Caco-2 (cell line): ENCODE data around the gene MAST4. TPM values are rescaled to one million over a fixed set of nuclear protein-coding genes. Genes with fewer than 3 reads are reported as not detected.

Experiments used
- Bru-seq: library from RNA; stranded (reverse); fragments of 400-500 nt; gene quantifications from one replicate; lab custom pipeline; 2021; lab: Mats Ljungman, UMichigan
- BruChase-seq, 2 experiments: library from RNA; stranded (reverse); fragments of 400-500 nt; gene quantifications; one replicate each; lab custom pipeline; 2021; lab: Mats Ljungman, UMichigan
- BruUV-seq: library from RNA; stranded (reverse); fragments of 400-500 nt; replicated peaks from 2 replicates; lab custom pipeline; 2021; lab: Mats Ljungman, UMichigan
- CTCF ChIA-PET: fragments of 300-600 bp; sonication (Branson Sonifier 250); formaldehyde crosslinking; loops from one replicate; lab custom pipeline; 2022; ENCODE audit warnings: antibody characterized with exemption; lab: Charles Lee
- POLR2A ChIA-PET: fragments of 300-600 bp; sonication (Branson Sonifier 250); formaldehyde crosslinking; loops from one replicate; lab custom pipeline; 2022; ENCODE audit warnings: antibody characterized with exemption; lab: Charles Lee
- DNase-seq, 2 experiments: peaks; one replicate each; pipeline versions ENCODE4 v3.0.0 to v3.0.0-alpha.2; 2020 to 2022
- H3K27me3 ChIP-seq: replicated peaks from 2 replicates; pipeline ENCODE4 v1.6.0; 2011; ENCODE audit warnings: low read length; ENCODE audit not compliant: control insufficient read depth, insufficient read depth
- H3K36me3 ChIP-seq: 2 replicates; pipeline ENCODE4 v1.5.1; 2011; ENCODE audit warnings: low read length; ENCODE audit not compliant: control insufficient read depth, insufficient read depth
- H3K4me1 ChIP-seq: fragments of 250-450 bp; sonication (Bioruptor Pico); 2 replicates; pipeline ENCODE4 v1.5.1; 2020; ENCODE audit warnings: mild to moderate bottlenecking
- H3K4me3 ChIP-seq: 2 replicates; pipeline ENCODE4 v1.5.1; 2011; ENCODE audit warnings: low read depth, mild to moderate bottlenecking, control low read depth, low read length
- H3K9me3 ChIP-seq: fragments of 250-450 bp; sonication (Bioruptor Pico); 2 replicates; pipeline ENCODE4 v1.5.1; 2020; ENCODE audit warnings: mild to moderate bottlenecking, moderate library complexity
- H3K27ac Mint-ChIP-seq: one replicate; pipeline ENCODE4 v1.8.0; 2022; ENCODE audit warnings: mixed read lengths; ENCODE audit not compliant: unreplicated experiment
- H3K27me3 Mint-ChIP-seq: one replicate; pipeline ENCODE4 v1.8.0; 2022; ENCODE audit warnings: mixed read lengths; ENCODE audit not compliant: insufficient read depth, unreplicated experiment
- H3K36me3 Mint-ChIP-seq: one replicate; pipeline ENCODE4 v1.8.0; 2022; ENCODE audit warnings: mild to moderate bottlenecking, mixed read lengths; ENCODE audit not compliant: insufficient read depth, unreplicated experiment
- H3K4me1 Mint-ChIP-seq: one replicate; pipeline ENCODE4 v1.8.0; 2022; ENCODE audit warnings: low read depth, mixed read lengths; ENCODE audit not compliant: unreplicated experiment
- H3K4me3 Mint-ChIP-seq: one replicate; pipeline ENCODE4 v1.8.0; 2022; ENCODE audit warnings: mild to moderate bottlenecking, moderate library complexity, mixed read lengths; ENCODE audit not compliant: unreplicated experiment
- H3K9me3 Mint-ChIP-seq: one replicate; pipeline ENCODE4 v1.8.0; 2022; ENCODE audit warnings: mixed read lengths; ENCODE audit not compliant: unreplicated experiment
- intact Hi-C: fragments of 100-400 bp; cut with micrococcal nuclease; formaldehyde crosslinking; loops from one replicate; pipeline ENCODE4 v1.10.0; 2022; ENCODE audit not compliant: unreplicated experiment
- long read RNA-seq: library from polyadenylated mRNA; stranded (forward); transcript quantifications from one replicate; pipeline ENCODE4 v2.0.0, GENCODE V29; 2022
- total RNA-seq: library from RNA; stranded (reverse); gene quantifications from 2 replicates; pipeline ENCODE4 v1.2.3, GENCODE V29; 2022
- TF ChIP-seq, protein P1 (sequence below), 2 experiments: fragments of 200-600 bp in 1 of 2; IDR thresholded peaks; 1 replicate in 1 of 2; 2 replicates in 1 of 2; pipeline versions ENCODE4 v1.5.1 to v1.8.0; 2011 to 2022; ENCODE audit warnings: antibody characterized with exemption in 1 of 2, control low read depth in 1 of 2, inconsistent platforms in 1 of 2, low read depth in 1 of 2, low read length in 1 of 2, mild to moderate bottlenecking in 1 of 2, moderate library complexity in 1 of 2; ENCODE audit not compliant: insufficient read depth in 1 of 2, severe bottlenecking in 1 of 2, unreplicated experiment in 1 of 2

Gene MAST4
- total RNA-seq (17.8 and 21.5 TPM in 2 replicates), Bru-seq, nascent RNA (percentile 59 among the genes with signal in this experiment), BruChase-seq, experiment 1, labeled RNA remaining after a 2-hour chase (percentile 47 among the genes with signal in this experiment), BruChase-seq, experiment 2, labeled RNA remaining after a 6-hour chase (percentile 43 among the genes with signal in this experiment)
- long read RNA-seq, partial matches to known transcripts = 6 of 13 reads
- long read RNA-seq, other reads (novel, unspliced or antisense) = 7 of 13 reads

DNA sequence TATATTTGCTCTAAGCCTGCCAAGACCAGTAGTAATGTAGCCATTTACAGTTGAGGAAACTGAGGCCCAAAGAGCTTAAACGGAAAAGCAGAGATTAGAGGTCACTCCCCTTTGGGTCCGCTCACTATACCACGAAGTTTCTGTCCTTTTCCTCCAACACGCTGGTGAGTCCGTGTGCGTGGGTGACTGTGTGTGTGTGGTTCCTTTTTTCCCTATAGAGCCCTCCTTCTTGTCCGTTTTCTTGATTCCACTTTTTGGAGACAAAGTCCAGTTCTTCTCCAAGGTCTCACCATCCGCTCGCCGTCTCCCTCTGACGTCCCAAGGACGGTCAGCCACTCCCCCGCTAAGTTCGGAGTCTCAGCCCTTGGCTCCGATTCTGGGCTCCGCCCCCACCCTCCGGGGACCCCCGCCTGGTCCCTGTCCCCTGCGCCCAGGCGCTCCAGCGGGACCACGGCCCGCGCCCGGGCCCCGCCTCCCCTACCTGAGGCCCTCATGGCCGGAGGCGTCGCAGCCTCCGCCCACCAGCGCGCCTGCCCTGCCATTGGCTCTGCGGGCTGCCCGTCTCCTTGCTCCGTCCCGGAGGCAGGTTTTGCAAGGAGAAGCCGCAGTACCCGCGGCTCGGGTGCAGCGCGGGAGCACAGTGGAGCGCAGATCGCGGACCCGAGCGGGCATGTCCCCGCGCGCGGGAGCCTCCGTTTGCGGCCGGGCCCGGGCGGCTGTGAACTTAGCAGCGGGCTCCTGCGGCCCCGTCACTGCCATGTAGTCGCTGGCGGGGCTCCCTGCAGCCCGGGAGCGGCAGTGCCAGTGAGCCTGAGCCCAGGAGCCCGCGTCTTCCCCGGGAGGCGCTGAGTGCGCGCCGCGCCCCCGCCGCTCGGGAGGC is at the start of gene MAST4:
MAST4 (plus strand) TSS at position 638 of the 880 bp plus-strand sequence. CDS start 263 bp downstream, outside the sequence.
- Histone ChIP-seq H3K36me3 (no peaks in the 10 kb centered on the region), H3K4me1 (peaks cover 13% of the 10 kb centered on the region), H3K9me3 (no peaks in the 10 kb centered on the region), H3K4me3 (peak within 1 kb of the TSS; percentile 61), H3K27me3 (peaks cover 5% of the 10 kb centered on the region)
- Mint-ChIP-seq H3K27me3 (peaks cover 29% of the 10 kb centered on the region), H3K4me1 (no peaks in the 10 kb centered on the region), H3K4me3 (peak within 1 kb of the TSS; percentile 78), H3K36me3 (no peaks in the 10 kb centered on the region), H3K27ac (no peak within 1 kb of the TSS), H3K9me3 (no peaks in the 10 kb centered on the region)
- ChIA-PET CTCF (no interaction called here), POLR2A (no interaction called here)
- BruUV-seq = no TSS peak
- TF ChIP-seq, protein P1, sequence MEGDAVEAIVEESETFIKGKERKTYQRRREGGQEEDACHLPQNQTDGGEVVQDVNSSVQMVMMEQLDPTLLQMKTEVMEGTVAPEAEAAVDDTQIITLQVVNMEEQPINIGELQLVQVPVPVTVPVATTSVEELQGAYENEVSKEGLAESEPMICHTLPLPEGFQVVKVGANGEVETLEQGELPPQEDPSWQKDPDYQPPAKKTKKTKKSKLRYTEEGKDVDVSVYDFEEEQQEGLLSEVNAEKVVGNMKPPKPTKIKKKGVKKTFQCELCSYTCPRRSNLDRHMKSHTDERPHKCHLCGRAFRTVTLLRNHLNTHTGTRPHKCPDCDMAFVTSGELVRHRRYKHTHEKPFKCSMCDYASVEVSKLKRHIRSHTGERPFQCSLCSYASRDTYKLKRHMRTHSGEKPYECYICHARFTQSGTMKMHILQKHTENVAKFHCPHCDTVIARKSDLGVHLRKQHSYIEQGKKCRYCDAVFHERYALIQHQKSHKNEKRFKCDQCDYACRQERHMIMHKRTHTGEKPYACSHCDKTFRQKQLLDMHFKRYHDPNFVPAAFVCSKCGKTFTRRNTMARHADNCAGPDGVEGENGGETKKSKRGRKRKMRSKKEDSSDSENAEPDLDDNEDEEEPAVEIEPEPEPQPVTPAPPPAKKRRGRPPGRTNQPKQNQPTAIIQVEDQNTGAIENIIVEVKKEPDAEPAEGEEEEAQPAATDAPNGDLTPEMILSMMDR (IDR thresholded peaks at IDR 0.05; ENCODE audit: insufficient read depth in 1 of 2, low read depth in 1 of 2, low read length in 1 of 2, severe bottlenecking in 1 of 2, unreplicated experiment in 1 of 2) = no peak
- intact Hi-C loops = loop anchor here (2.0 to 5.0 kb wide), 2 partner anchors 161 to 289 kb away; no protein-coding TSS in a partner anchor
- DNase-seq = peak; percentile 93

GRCh38 chr5:66546541-66546940 is 49.7 kb upstream of the MAST4 start:
- Mint-ChIP-seq H3K4me3 (no peak overlapping the region), H3K9me3 (peaks cover 19% of the 10 kb centered on the region), H3K27ac (no peak overlapping the region), H3K27me3 (peaks cover 2% of the 10 kb centered on the region), H3K36me3 (no peaks in the 10 kb centered on the region), H3K4me1 (no peaks in the 10 kb centered on the region)
- DNase-seq = no peak
- Histone ChIP-seq H3K27me3 (no peaks in the 10 kb centered on the region), H3K4me1 (no peaks in the 10 kb centered on the region), H3K4me3 (no peak overlapping the region), H3K36me3 (no peaks in the 10 kb centered on the region), H3K9me3 (0 out of 2 replicates have a peak, but pooled peaks cover 3% of the 10 kb centered on the region)
- ChIA-PET POLR2A (interaction anchor here (0.5 kb wide), 1 partner anchor 71 kb away, joined by 3 read pairs; no protein-coding TSS in a partner anchor), CTCF (no interaction called here)
- intact Hi-C loops = no loop called here
- TF ChIP-seq, protein P1 (IDR thresholded peaks at IDR 0.05; ENCODE audit: insufficient read depth in 1 of 2, low read depth in 1 of 2, low read length in 1 of 2, severe bottlenecking in 1 of 2, unreplicated experiment in 1 of 2) = no peak
- no TSS peak for BruUV-seq

DNA sequence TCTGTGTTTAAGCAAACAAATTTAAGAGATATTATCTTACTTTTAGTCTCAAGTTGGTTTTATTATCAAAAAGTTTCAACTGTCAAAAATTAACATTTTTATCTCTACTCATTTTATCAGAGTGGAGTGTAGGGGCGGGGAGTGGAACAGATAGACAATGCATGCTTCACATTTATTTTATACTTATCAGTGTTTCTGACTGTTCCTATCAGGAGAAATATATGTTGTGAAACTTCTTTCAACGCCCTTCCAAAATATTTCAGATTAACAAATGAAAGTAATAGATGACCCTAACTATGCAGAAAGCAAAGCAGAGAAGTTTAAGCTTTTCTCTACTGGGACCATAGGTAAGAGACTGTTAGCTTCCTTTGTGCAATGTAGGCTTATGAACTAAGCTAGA is 44.9 kb upstream of the MAST4 start:
- CTCF ChIA-PET = no interaction called here
- H3K4me3 ChIP-seq = no peak overlapping the region

More for the DNA sequence above, 44.9 kb upstream of the MAST4 start:
- BruUV-seq = no TSS peak
- 0 out of 2 replicates have a peak, but pooled peaks cover 7% of the 10 kb centered on the region for H3K9me3 ChIP-seq
- Mint-ChIP-seq H3K27ac (no peak overlapping the region), H3K4me1 (no peaks in the 10 kb centered on the region), H3K9me3 (peaks cover 32% of the 10 kb centered on the region), H3K27me3 (peaks cover 2% of the 10 kb centered on the region), H3K4me3 (no peak overlapping the region), H3K36me3 (no peaks in the 10 kb centered on the region)
- DNase-seq = no peak
- H3K27me3 ChIP-seq = no peaks in the 10 kb centered on the region
- TF ChIP-seq, protein P1 (IDR thresholded peaks at IDR 0.05; ENCODE audit: insufficient read depth in 1 of 2, low read depth in 1 of 2, low read length in 1 of 2, severe bottlenecking in 1 of 2, unreplicated experiment in 1 of 2) = no peak
- POLR2A ChIA-PET = no interaction called here
- no peaks in the 10 kb centered on the region for H3K36me3 ChIP-seq
- intact Hi-C loops = no loop called here
- H3K4me1 ChIP-seq = no peaks in the 10 kb centered on the region
